ENCODE data around the gene MYH11. TPM values are rescaled to one million over a fixed set of nuclear protein-coding genes. Genes with fewer than 3 reads are reported as not detected.

MYH11 gene
- total and polyA plus RNA-seq, 10 of the 15 experiments (the other 5 are each of a cell fraction or from before 2014, with no cell fraction given): 0.01 to 1.9 (median 0.13) TPM; not detected in 1

- BruUV-seq (replicated peaks): no TSS peak
- no peak for DNase-seq (ENCODE audit: low read depth, low spot score)
Measured at GRCh38 chr16:15682105-15682570, 174.7 kb downstream of the MYH11 start.

More at GRCh38 chr16:15682105-15682570, 174.7 kb downstream of the MYH11 start:
- RAD21 ChIA-PET (ENCODE audit: unreplicated experiment): no interaction called here
- Histone ChIP-seq H3K4me1 (ENCODE audit: control insufficient read depth, insufficient read depth, low read length) (no peaks in the 10 kb centered on the region), H3K4me2 (ENCODE audit: control insufficient read depth, insufficient read depth) (no peak overlapping the region), H2AFZ (ENCODE audit: control insufficient read depth, low read depth, low read length) (no peak overlapping the region), H3K9ac (ENCODE audit: control insufficient read depth, insufficient read depth, low read length) (no peak overlapping the region), H3K27me3 (replicated peaks in 1 of 2; ENCODE audit: control insufficient read depth in 2 of 2, insufficient read depth in 2 of 2, low read length in 1 of 2) (no peaks in the 10 kb centered on the region), H3K9me3 (replicated peaks; ENCODE audit: control insufficient read depth, insufficient read depth, low read length) (no peaks in the 10 kb centered on the region), H3K27ac (ENCODE audit: control insufficient read depth, insufficient read depth) (no peak overlapping the region), H3K36me3 (ENCODE audit: control insufficient read depth in 2 of 2, insufficient read depth in 2 of 2, low read length in 1 of 2) (peaks cover 11 to 55% of the 10 kb centered on the region in 2 experiments), H3K79me2 (ENCODE audit: control insufficient read depth, insufficient read depth, low read length) (peaks cover 2% of the 10 kb centered on the region), H4K20me1 (ENCODE audit: control insufficient read depth, insufficient read depth) (no peaks in the 10 kb centered on the region), H3K4me3 (no peak overlapping the region)
- POLR2A ChIA-PET: no interaction called here
- SMC1A ChIA-PET (ENCODE audit: uncharacterized antibody, unreplicated experiment): interaction anchor here (0.7 to 2.1 kb wide), 6 partner anchors 10 to 255 kb away, joined by 3 to 5 read pairs (median 4); no protein-coding TSS in a partner anchor
- TF ChIP-seq PBX3 (IDR thresholded peaks at IDR 0.05; ENCODE audit: insufficient replicate concordance, low read depth, low read length): no peak
- TF ChIP-seq RAD21 (IDR thresholded peaks at IDR 0.05; ENCODE audit: insufficient read depth, low read depth, low read length): peak; percentile 25; the same call in 1 of the 2 replicates
- TF ChIP-seq, protein P1, sequence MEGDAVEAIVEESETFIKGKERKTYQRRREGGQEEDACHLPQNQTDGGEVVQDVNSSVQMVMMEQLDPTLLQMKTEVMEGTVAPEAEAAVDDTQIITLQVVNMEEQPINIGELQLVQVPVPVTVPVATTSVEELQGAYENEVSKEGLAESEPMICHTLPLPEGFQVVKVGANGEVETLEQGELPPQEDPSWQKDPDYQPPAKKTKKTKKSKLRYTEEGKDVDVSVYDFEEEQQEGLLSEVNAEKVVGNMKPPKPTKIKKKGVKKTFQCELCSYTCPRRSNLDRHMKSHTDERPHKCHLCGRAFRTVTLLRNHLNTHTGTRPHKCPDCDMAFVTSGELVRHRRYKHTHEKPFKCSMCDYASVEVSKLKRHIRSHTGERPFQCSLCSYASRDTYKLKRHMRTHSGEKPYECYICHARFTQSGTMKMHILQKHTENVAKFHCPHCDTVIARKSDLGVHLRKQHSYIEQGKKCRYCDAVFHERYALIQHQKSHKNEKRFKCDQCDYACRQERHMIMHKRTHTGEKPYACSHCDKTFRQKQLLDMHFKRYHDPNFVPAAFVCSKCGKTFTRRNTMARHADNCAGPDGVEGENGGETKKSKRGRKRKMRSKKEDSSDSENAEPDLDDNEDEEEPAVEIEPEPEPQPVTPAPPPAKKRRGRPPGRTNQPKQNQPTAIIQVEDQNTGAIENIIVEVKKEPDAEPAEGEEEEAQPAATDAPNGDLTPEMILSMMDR (IDR thresholded peaks at IDR 0.05 in 2 of 3, conservative IDR thresholded peaks at IDR 0.05 in 1 of 3; ENCODE audit: control insufficient read depth in 2 of 3, extremely low read depth in 1 of 3, insufficient read depth in 1 of 3, low read depth in 3 of 3, low read length in 3 of 3): peak; percentile 42 to 58 (median 51)
- TF ChIP-seq RAD51 (IDR thresholded peaks at IDR 0.05): 0 out of 2 replicates have a peak, but pooled peaks have one; percentile 20
- TF ChIP-seq REST (IDR thresholded peaks at IDR 0.05; ENCODE audit: low read depth, low read length): no peak
- TF ChIP-seq ZBTB40 (IDR thresholded peaks at IDR 0.05; ENCODE audit: borderline replicate concordance): peak; percentile 75
- no peak for TF ChIP-seq PAX5 (IDR thresholded peaks at IDR 0.05; ENCODE audit: borderline replicate concordance, low read depth, low read length)
- TF ChIP-seq CBX3 (IDR thresholded peaks at IDR 0.05; ENCODE audit: borderline replicate concordance, low read depth): no peak
- no peak for TF ChIP-seq NR2C2 (IDR thresholded peaks at IDR 0.05; ENCODE audit: borderline replicate concordance, control insufficient read depth, insufficient read length, low read depth)
- peak in 1 of 2 experiments; percentile 52; a peak in 1 of 4 replicates for TF ChIP-seq BHLHE40 (IDR thresholded peaks at IDR 0.05; ENCODE audit: borderline replicate concordance in 1 of 2, low read depth in 2 of 2, low read length in 1 of 2)
- in situ Hi-C loops (cut with MboI) (no loop called here), intact Hi-C loops (cut with micrococcal nuclease; ENCODE audit: unreplicated experiment) (no loop called here)
- ATAC-seq: peak; percentile 90
- peak; percentile 38 for FAIRE-seq
- WGBS (ENCODE audit: insufficient coverage, insufficient replicate concordance, low lambda C conversion rate, missing lambda C conversion rate): 50% methylated on average over 7 of the region's 7 CpGs
- CTCF ChIA-PET: interaction anchor here (0.9 to 2.9 kb wide), 9 partner anchors 9 to 74 kb away, joined by 3 to 17 read pairs (median 4); partner anchors contain the start of gene MARF1
